ENCODE measurements around the gene VAPA. TPM values are rescaled to one million over a fixed set of nuclear protein-coding genes. Genes with fewer than 3 reads are reported as not detected.

Gene VAPA
- total and polyA plus RNA-seq, 10 of the 15 experiments (the other 5 are each of a cell fraction or from before 2014, with no cell fraction given), result 70.9 to 252 (median 166) TPM

DNA sequence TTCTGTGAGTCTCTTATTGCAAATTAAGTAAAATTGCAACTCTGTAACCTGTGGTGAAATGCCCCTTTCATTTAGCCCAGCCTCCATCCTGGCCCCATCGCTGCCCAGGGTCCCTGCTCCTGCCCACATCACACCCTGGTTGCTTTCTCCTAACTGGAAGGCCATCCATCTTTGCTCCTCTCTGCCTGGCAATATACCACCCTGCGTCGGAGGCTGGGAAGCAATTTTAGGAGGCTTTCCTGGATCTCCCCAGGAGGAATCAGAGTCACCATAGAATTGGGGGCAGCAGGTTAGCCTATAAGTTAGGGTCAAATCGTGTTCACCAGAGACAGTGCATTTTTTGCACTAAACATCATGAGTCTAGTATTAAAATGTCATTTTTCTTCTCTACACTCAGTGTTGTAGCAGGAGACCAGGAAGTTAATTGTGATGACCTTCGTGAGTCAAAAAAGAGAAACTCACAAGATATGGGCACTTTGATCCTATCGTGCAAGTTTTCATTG is 42.5 kb upstream of the VAPA start:
- Histone ChIP-seq H3K9ac (ENCODE audit: control insufficient read depth, insufficient read depth, low read length) (no peak overlapping the region), H3K36me3 (ENCODE audit: control insufficient read depth in 2 of 2, insufficient read depth in 2 of 2, low read length in 1 of 2) (no peaks in the 10 kb centered on the region), H3K27ac (ENCODE audit: control insufficient read depth, insufficient read depth) (no peak overlapping the region), H4K20me1 (ENCODE audit: control insufficient read depth, insufficient read depth) (no peaks in the 10 kb centered on the region), H3K27me3 (replicated peaks in 1 of 2; ENCODE audit: control insufficient read depth in 2 of 2, insufficient read depth in 2 of 2, low read length in 1 of 2) (no peaks in the 10 kb centered on the region), H3K9me3 (replicated peaks; ENCODE audit: control insufficient read depth, insufficient read depth, low read length) (no peaks in the 10 kb centered on the region; the same call in 1 of the 3 replicates), H3K4me2 (ENCODE audit: control insufficient read depth, insufficient read depth) (no peak overlapping the region), H3K4me3 (no peak overlapping the region), H2AFZ (ENCODE audit: control insufficient read depth, low read depth, low read length) (no peak overlapping the region), H3K4me1 (ENCODE audit: control insufficient read depth, insufficient read depth, low read length) (peaks cover 11% of the 10 kb centered on the region), H3K79me2 (ENCODE audit: control insufficient read depth, insufficient read depth, low read length) (no peaks in the 10 kb centered on the region)
- ChIA-PET POLR2A (no interaction called here), SMC1A (ENCODE audit: uncharacterized antibody, unreplicated experiment) (no interaction called here), RAD21 (ENCODE audit: unreplicated experiment) (no interaction called here), CTCF (no interaction called here)
- DNase-seq (ENCODE audit: low read depth, low spot score) (no peak), FAIRE-seq (no peak), ATAC-seq (no peak)
- 84% methylated on average over 6 of the region's 6 CpGs for WGBS (ENCODE audit: insufficient coverage, insufficient replicate concordance, low lambda C conversion rate, missing lambda C conversion rate)
- in situ Hi-C loops (cut with MboI), result no loop called here
- BruUV-seq (replicated peaks), result no TSS peak
- intact Hi-C loops (cut with micrococcal nuclease; ENCODE audit: unreplicated experiment), result loop anchor here (10.0 kb wide), 1 partner anchor 74 kb away; no protein-coding TSS in a partner anchor
- TF ChIP-seq KDM1A (IDR thresholded peaks at IDR 0.05; ENCODE audit: borderline replicate concordance) (no peak), HDGF (IDR thresholded peaks at IDR 0.05) (no peak), ZBED1 (IDR thresholded peaks at IDR 0.05; ENCODE audit: borderline replicate concordance) (no peak), SMAD1 (IDR thresholded peaks at IDR 0.05; ENCODE audit: low read depth, partially characterized antibody) (no peak), ZNF24 (IDR thresholded peaks at IDR 0.05) (no peak), GABPA (IDR thresholded peaks at IDR 0.05; ENCODE audit: low read depth) (no peak), PML (IDR thresholded peaks at IDR 0.05; ENCODE audit: low read length) (no peak), BACH1 (IDR thresholded peaks at IDR 0.05; ENCODE audit: borderline replicate concordance) (no peak), ZNF207 (IDR thresholded peaks at IDR 0.05; ENCODE audit: borderline replicate concordance) (no peak)
- TF ChIP-seq, protein P1, sequence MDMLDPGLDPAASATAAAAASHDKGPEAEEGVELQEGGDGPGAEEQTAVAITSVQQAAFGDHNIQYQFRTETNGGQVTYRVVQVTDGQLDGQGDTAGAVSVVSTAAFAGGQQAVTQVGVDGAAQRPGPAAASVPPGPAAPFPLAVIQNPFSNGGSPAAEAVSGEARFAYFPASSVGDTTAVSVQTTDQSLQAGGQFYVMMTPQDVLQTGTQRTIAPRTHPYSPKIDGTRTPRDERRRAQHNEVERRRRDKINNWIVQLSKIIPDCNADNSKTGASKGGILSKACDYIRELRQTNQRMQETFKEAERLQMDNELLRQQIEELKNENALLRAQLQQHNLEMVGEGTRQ (IDR thresholded peaks at IDR 0.05; ENCODE audit: borderline replicate concordance, low read depth, low read length), result no peak
- TF ChIP-seq, protein P2, sequence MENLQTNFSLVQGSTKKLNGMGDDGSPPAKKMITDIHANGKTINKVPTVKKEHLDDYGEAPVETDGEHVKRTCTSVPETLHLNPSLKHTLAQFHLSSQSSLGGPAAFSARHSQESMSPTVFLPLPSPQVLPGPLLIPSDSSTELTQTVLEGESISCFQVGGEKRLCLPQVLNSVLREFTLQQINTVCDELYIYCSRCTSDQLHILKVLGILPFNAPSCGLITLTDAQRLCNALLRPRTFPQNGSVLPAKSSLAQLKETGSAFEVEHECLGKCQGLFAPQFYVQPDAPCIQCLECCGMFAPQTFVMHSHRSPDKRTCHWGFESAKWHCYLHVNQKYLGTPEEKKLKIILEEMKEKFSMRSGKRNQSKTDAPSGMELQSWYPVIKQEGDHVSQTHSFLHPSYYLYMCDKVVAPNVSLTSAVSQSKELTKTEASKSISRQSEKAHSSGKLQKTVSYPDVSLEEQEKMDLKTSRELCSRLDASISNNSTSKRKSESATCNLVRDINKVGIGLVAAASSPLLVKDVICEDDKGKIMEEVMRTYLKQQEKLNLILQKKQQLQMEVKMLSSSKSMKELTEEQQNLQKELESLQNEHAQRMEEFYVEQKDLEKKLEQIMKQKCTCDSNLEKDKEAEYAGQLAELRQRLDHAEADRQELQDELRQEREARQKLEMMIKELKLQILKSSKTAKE (IDR thresholded peaks at IDR 0.05; ENCODE audit: low read depth, poor library complexity, severe bottlenecking), result no peak
- TF ChIP-seq, protein P3, sequence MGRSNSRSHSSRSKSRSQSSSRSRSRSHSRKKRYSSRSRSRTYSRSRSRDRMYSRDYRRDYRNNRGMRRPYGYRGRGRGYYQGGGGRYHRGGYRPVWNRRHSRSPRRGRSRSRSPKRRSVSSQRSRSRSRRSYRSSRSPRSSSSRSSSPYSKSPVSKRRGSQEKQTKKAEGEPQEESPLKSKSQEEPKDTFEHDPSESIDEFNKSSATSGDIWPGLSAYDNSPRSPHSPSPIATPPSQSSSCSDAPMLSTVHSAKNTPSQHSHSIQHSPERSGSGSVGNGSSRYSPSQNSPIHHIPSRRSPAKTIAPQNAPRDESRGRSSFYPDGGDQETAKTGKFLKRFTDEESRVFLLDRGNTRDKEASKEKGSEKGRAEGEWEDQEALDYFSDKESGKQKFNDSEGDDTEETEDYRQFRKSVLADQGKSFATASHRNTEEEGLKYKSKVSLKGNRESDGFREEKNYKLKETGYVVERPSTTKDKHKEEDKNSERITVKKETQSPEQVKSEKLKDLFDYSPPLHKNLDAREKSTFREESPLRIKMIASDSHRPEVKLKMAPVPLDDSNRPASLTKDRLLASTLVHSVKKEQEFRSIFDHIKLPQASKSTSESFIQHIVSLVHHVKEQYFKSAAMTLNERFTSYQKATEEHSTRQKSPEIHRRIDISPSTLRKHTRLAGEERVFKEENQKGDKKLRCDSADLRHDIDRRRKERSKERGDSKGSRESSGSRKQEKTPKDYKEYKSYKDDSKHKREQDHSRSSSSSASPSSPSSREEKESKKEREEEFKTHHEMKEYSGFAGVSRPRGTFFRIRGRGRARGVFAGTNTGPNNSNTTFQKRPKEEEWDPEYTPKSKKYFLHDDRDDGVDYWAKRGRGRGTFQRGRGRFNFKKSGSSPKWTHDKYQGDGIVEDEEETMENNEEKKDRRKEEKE (IDR thresholded peaks at IDR 0.05), result no peak
- TF ChIP-seq, protein P4, sequence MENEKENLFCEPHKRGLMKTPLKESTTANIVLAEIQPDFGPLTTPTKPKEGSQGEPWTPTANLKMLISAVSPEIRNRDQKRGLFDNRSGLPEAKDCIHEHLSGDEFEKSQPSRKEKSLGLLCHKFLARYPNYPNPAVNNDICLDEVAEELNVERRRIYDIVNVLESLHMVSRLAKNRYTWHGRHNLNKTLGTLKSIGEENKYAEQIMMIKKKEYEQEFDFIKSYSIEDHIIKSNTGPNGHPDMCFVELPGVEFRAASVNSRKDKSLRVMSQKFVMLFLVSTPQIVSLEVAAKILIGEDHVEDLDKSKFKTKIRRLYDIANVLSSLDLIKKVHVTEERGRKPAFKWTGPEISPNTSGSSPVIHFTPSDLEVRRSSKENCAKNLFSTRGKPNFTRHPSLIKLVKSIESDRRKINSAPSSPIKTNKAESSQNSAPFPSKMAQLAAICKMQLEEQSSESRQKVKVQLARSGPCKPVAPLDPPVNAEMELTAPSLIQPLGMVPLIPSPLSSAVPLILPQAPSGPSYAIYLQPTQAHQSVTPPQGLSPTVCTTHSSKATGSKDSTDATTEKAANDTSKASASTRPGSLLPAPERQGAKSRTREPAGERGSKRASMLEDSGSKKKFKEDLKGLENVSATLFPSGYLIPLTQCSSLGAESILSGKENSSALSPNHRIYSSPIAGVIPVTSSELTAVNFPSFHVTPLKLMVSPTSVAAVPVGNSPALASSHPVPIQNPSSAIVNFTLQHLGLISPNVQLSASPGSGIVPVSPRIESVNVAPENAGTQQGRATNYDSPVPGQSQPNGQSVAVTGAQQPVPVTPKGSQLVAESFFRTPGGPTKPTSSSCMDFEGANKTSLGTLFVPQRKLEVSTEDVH (IDR thresholded peaks at IDR 0.05; ENCODE audit: low read depth, partially characterized antibody), result no peak
- TF ChIP-seq, protein P5, sequence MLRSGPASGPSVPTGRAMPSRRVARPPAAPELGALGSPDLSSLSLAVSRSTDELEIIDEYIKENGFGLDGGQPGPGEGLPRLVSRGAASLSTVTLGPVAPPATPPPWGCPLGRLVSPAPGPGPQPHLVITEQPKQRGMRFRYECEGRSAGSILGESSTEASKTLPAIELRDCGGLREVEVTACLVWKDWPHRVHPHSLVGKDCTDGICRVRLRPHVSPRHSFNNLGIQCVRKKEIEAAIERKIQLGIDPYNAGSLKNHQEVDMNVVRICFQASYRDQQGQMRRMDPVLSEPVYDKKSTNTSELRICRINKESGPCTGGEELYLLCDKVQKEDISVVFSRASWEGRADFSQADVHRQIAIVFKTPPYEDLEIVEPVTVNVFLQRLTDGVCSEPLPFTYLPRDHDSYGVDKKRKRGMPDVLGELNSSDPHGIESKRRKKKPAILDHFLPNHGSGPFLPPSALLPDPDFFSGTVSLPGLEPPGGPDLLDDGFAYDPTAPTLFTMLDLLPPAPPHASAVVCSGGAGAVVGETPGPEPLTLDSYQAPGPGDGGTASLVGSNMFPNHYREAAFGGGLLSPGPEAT (IDR thresholded peaks at IDR 0.05; ENCODE audit: low read depth), result no peak

Measured in GM12878 (cell line).